ENCODE results near the gene SKIC8. TPM values are rescaled to one million over a fixed set of nuclear protein-coding genes. Genes with fewer than 3 reads are reported as not detected.

Gene SKIC8
- total RNA-seq, 1 donor from 2014 or later, result 56.0 TPM

GRCh38 chr15:78324144-78324543 lies 24.7 kb upstream of the SKIC8 start:
- H3K27me3 Mint-ChIP-seq (ENCODE audit: low read depth), result peaks cover 46% of the 10 kb centered on the region
- no peaks in the 10 kb centered on the region for H3K36me3 Mint-ChIP-seq (ENCODE audit: low read depth)
- no peaks in the 10 kb centered on the region for H3K9me3 Mint-ChIP-seq
- H3K4me3 Mint-ChIP-seq, result no peak overlapping the region
- DNase-seq (ENCODE audit: low read depth, low spot score), result no peak
- peaks cover 58% of the 10 kb centered on the region for H3K4me1 Mint-ChIP-seq
- TF ChIP-seq CTCF (conservative IDR thresholded peaks at IDR 0.05), result no peak
- H3K27ac Mint-ChIP-seq (ENCODE audit: unreplicated experiment), result peak overlapping the region; percentile 63

GRCh38 chr15:78323693-78324092 lies 24.3 kb upstream of the SKIC8 start:
- Mint-ChIP-seq H3K4me3 (peak overlapping the region; percentile 70), H3K27me3 (ENCODE audit: low read depth) (peaks cover 45% of the 10 kb centered on the region), H3K9me3 (no peaks in the 10 kb centered on the region), H3K4me1 (peaks cover 63% of the 10 kb centered on the region), H3K27ac (ENCODE audit: unreplicated experiment) (no peak overlapping the region), H3K36me3 (ENCODE audit: low read depth) (no peaks in the 10 kb centered on the region)
- no peak for DNase-seq (ENCODE audit: low read depth, low spot score)
- no peak for TF ChIP-seq CTCF (conservative IDR thresholded peaks at IDR 0.05)

GRCh38 chr15:78322724-78323521 lies 23.5 kb upstream of the SKIC8 start:
- H3K9me3 Mint-ChIP-seq, result no peaks in the 10 kb centered on the region
- peaks cover 39% of the 10 kb centered on the region for H3K27me3 Mint-ChIP-seq (ENCODE audit: low read depth)
- no peak for TF ChIP-seq CTCF (conservative IDR thresholded peaks at IDR 0.05)
- peak; percentile 55 for DNase-seq (ENCODE audit: low read depth, low spot score)
- H3K4me1 Mint-ChIP-seq, result peaks cover 69% of the 10 kb centered on the region
- H3K36me3 Mint-ChIP-seq (ENCODE audit: low read depth), result no peaks in the 10 kb centered on the region
- H3K4me3 Mint-ChIP-seq, result peak overlapping the region; percentile 70
- peak overlapping the region; percentile 96 for H3K27ac Mint-ChIP-seq (ENCODE audit: unreplicated experiment)

- no peaks in the 10 kb centered on the region for H3K36me3 Mint-ChIP-seq (ENCODE audit: low read depth)
- H3K4me3 Mint-ChIP-seq, result peak overlapping the region; percentile 70
- TF ChIP-seq CTCF (conservative IDR thresholded peaks at IDR 0.05), result no peak
- H3K27me3 Mint-ChIP-seq (ENCODE audit: low read depth), result peaks cover 36% of the 10 kb centered on the region
- DNase-seq (ENCODE audit: low read depth, low spot score), result no peak
- H3K4me1 Mint-ChIP-seq, result peaks cover 71% of the 10 kb centered on the region
- no peaks in the 10 kb centered on the region for H3K9me3 Mint-ChIP-seq
- H3K27ac Mint-ChIP-seq (ENCODE audit: unreplicated experiment), result peak overlapping the region; percentile 96
These were observed 22.8 kb upstream of the SKIC8 start for GRCh38 chr15:78322243-78322642.

GRCh38 chr15:78321786-78322185 lies 22.4 kb upstream of the SKIC8 start:
- DNase-seq (ENCODE audit: low read depth, low spot score), result no peak
- no peak for TF ChIP-seq CTCF (conservative IDR thresholded peaks at IDR 0.05)
- Mint-ChIP-seq H3K27ac (ENCODE audit: unreplicated experiment) (peak overlapping the region; percentile 96), H3K36me3 (ENCODE audit: low read depth) (no peaks in the 10 kb centered on the region), H3K27me3 (ENCODE audit: low read depth) (peaks cover 34% of the 10 kb centered on the region), H3K4me1 (peaks cover 73% of the 10 kb centered on the region), H3K9me3 (no peaks in the 10 kb centered on the region), H3K4me3 (peak overlapping the region; percentile 70)
